HepG2 (cell line): ENCODE measurements around the gene TARS3. TPM values are rescaled to one million over a fixed set of nuclear protein-coding genes. Genes with fewer than 3 reads are reported as not detected.

Source experiments
- ATAC-seq: fragments of 200-7000 bp; cut with Tn5 transposase; 3 replicates; pipeline ENCODE4 v1.9.1; 2020; ENCODE audit warnings: mild to moderate bottlenecking, moderate library complexity
- BruUV-seq: library from RNA; stranded (reverse); fragments of 400-500 nt; replicated peaks from 2 replicates; lab custom pipeline; 2021; lab: Mats Ljungman, UMichigan
- CTCF ChIA-PET: fragments of 300-600 bp; formaldehyde crosslinking; extraction: SDS; loops from one replicate; lab custom pipeline; 2021; ENCODE audit warnings: low total read pairs, inconsistent platforms, low intra/inter-chr PET ratio; lab: Yijun Ruan, JAX
- POLR2A ChIA-PET: fragments of 350-600 bp; sonication (Branson Sonifier 250); formaldehyde crosslinking; loops from one replicate; lab custom pipeline; 2020; ENCODE audit warnings: antibody characterized with exemption, inconsistent platforms; lab: Yijun Ruan, JAX
- DNase-seq: peaks from one replicate; pipeline ENCODE4 v3.0.0-alpha.2; 2015; ENCODE audit warnings: low spot score
- FAIRE-seq: peaks from 3 replicates; lab custom pipeline; 2011; peaks lifted over from hg19 to GRCh38; lab: Jason Lieb, UNC
- H2AFZ ChIP-seq: one replicate; pipeline ENCODE4 v1.6.1; 2011; ENCODE audit warnings: low read length, inconsistent platforms
- H3K27ac ChIP-seq: fragments of 300-600 bp; 3 replicates; pipeline ENCODE4 v1.8.0; 2011; ENCODE audit warnings: mixed run types, mild to moderate bottlenecking, mixed read lengths, low read length, inconsistent platforms; ENCODE audit not compliant: insufficient read depth; ENCODE audit errors: extremely low read length
- H3K27me3 ChIP-seq, 2 experiments: fragments of 200-600 bp in 1 of 2; 2 replicates in 1 of 2; 3 replicates in 1 of 2; pipeline versions ENCODE4 v1.6.0 to v1.8.0; 2011; ENCODE audit warnings: low read length in 2 of 2, mild to moderate bottlenecking in 2 of 2, moderate library complexity in 2 of 2, inconsistent platforms in 1 of 2; ENCODE audit not compliant: insufficient read depth in 2 of 2, control insufficient read depth in 1 of 2
- H3K36me3 ChIP-seq, 2 experiments: fragments of 200-600 bp in 1 of 2; replicated peaks in 1 of 2; 2 replicates in 1 of 2; 3 replicates in 1 of 2; pipeline versions ENCODE4 v1.5.1 to v1.8.0; 2011; ENCODE audit warnings: low read length in 2 of 2, inconsistent platforms in 1 of 2; ENCODE audit not compliant: insufficient read depth in 2 of 2, control insufficient read depth in 1 of 2
- H3K4me1 ChIP-seq: 2 replicates; pipeline ENCODE4 v1.5.1; 2012; ENCODE audit warnings: low read length, inconsistent platforms; ENCODE audit not compliant: insufficient read depth
- H3K4me2 ChIP-seq: 2 replicates; pipeline ENCODE4 v1.6.0; 2011; ENCODE audit warnings: low read depth, low read length, inconsistent platforms
- H3K4me3 ChIP-seq, 3 experiments: fragments of 200-600 bp in 1 of 3; sonication (generic), shearing (Covaris generic) in 1 of 3; replicated peaks in 1 of 3; 2 replicates each; pipeline ENCODE4 v1.5.1; 2011 to 2016; ENCODE audit warnings: low read length in 3 of 3, inconsistent platforms in 2 of 3, low read depth in 2 of 3, mild to moderate bottlenecking in 2 of 3, control low read depth in 1 of 3, mixed read lengths in 1 of 3; ENCODE audit not compliant: insufficient read depth in 1 of 3
- H3K79me2 ChIP-seq: one replicate; pipeline ENCODE4 v1.6.1; 2011; ENCODE audit warnings: low read length, inconsistent platforms; ENCODE audit not compliant: insufficient read depth
- H3K9ac ChIP-seq: 2 replicates; pipeline ENCODE4 v1.6.0; 2011; ENCODE audit warnings: mild to moderate bottlenecking, low read depth, low read length, inconsistent platforms; ENCODE audit not compliant: insufficient read depth
- H3K9me3 ChIP-seq: 2 replicates; pipeline ENCODE4 v1.5.1; 2012; ENCODE audit warnings: mild to moderate bottlenecking, low read length
- H4K20me1 ChIP-seq: 2 replicates; pipeline ENCODE4 v1.6.0; 2011; ENCODE audit warnings: inconsistent platforms, mild to moderate bottlenecking, low read length, moderate library complexity; ENCODE audit not compliant: insufficient read depth
- CSRNP1 ChIP-seq: sonication (generic); formaldehyde crosslinking; IDR thresholded peaks from 2 replicates; pipeline ENCODE4 v1.8.1; 2023; ENCODE audit warnings: mild to moderate bottlenecking, missing genetic modification reagents
- HBP1 ChIP-seq: IDR thresholded peaks from 2 replicates; pipeline ENCODE4 v1.6.1; 2016; ENCODE audit warnings: low read depth, control low read depth
- KDM2A ChIP-seq: sonication (generic); formaldehyde crosslinking; IDR thresholded peaks from 2 replicates; pipeline ENCODE4 v1.4.0; 2020; ENCODE audit warnings: low read depth, missing genetic modification reagents, borderline replicate concordance
- MEIS2 ChIP-seq: sonication (generic); formaldehyde crosslinking; IDR thresholded peaks from 2 replicates; pipeline ENCODE4 v1.9.0; 2021; ENCODE audit warnings: mild to moderate bottlenecking, missing genetic modification reagents
- NAIF1 ChIP-seq: sonication (generic); formaldehyde crosslinking; IDR thresholded peaks from 2 replicates; pipeline ENCODE4 v1.5.0; 2020; ENCODE audit warnings: mild to moderate bottlenecking, missing genetic modification reagents, borderline replicate concordance
- NONO ChIP-seq, 2 experiments: fragments of 450-650 bp in 1 of 2; sonication (generic) in 1 of 2; formaldehyde crosslinking in 1 of 2; IDR thresholded peaks in 1 of 2; conservative IDR thresholded peaks in 1 of 2; 2 replicates each; pipeline versions ENCODE4 v1.6.1 to v1.8.0; 2017 to 2022; ENCODE audit warnings: mild to moderate bottlenecking in 1 of 2, missing genetic modification reagents in 1 of 2, moderate library complexity in 1 of 2
- RXRB ChIP-seq: IDR thresholded peaks from 2 replicates; pipeline ENCODE4 v1.6.1; 2016; ENCODE audit warnings: borderline replicate concordance, missing genetic modification reagents, missing compliant biosample characterization
- SMC3 ChIP-seq: IDR thresholded peaks from 2 replicates; pipeline ENCODE4 v1.6.1; 2011; ENCODE audit warnings: low read length, improper control_type of control experiment
- TIGD3 ChIP-seq: sonication (generic); formaldehyde crosslinking; IDR thresholded peaks from 2 replicates; pipeline ENCODE4 v1.5.1; 2020; ENCODE audit warnings: mild to moderate bottlenecking, missing genetic modification reagents, borderline replicate concordance
- ZNF503 ChIP-seq: sonication (generic); formaldehyde crosslinking; IDR thresholded peaks from 2 replicates; pipeline ENCODE4 v1.4.0; 2020; ENCODE audit warnings: missing genetic modification reagents
- ZNF687 ChIP-seq: sonication (generic); formaldehyde crosslinking; IDR thresholded peaks from 2 replicates; pipeline ENCODE4 v1.5.1; 2020; ENCODE audit warnings: mild to moderate bottlenecking, missing genetic modification reagents, moderate library complexity
- WGBS: methylation state at CpG from one replicate; pipeline ENCODE4 v1.1.6; 2017; ENCODE audit warnings: low lambda C conversion rate; 5-methylcytosine and 5-hydroxymethylcytosine counted together
- in situ Hi-C: cut with HindIII; loops from 2 replicates; pipeline ENCODE4 v1.10.0; 2017; ENCODE audit warnings: low pct_unique_long_range_greater_than_20kb; ENCODE audit not compliant: extremely low pct_ligation_motif_present
- intact Hi-C: fragments of 100-400 bp; cut with micrococcal nuclease; formaldehyde crosslinking; loops from one replicate; pipeline ENCODE4 v1.10.0; 2022; ENCODE audit not compliant: unreplicated experiment
- polyA plus RNA-seq, 8 experiments: library from polyadenylated mRNA; depleted of rRNA in 3 of 8; stranded (reverse) in 7 of 8; unstranded in 1 of 8; fragments of >200 nt; fragmentation: Illumina TruSeq in 4 of 8; extraction: Trizol in 4 of 8; gene quantifications; 2 replicates each; pipeline versions ENCODE4 v1.2.1 to v1.2.3, GENCODE V29; 2011 to 2016; ENCODE audit warnings: low read depth in 4 of 8, missing spikeins in 1 of 8, mixed read lengths in 1 of 8; ENCODE audit not compliant: insufficient read depth in 1 of 8
- total RNA-seq, 5 experiments: library from RNA; depleted of rRNA; stranded (reverse); fragments of >200 nt; fragmentation: Illumina TruSeq; extraction: Trizol; gene quantifications; 2 replicates each; pipeline ENCODE4 v1.2.3, GENCODE V29; 2016; ENCODE audit warnings: low read depth in 1 of 5

The TARS3 gene
- total and polyA plus RNA-seq, 2 of the 13 experiments (the other 11 are each of a cell fraction or from before 2014, with no cell fraction given) = 4.1 to 11.7 TPM

GRCh38 chr15:101652786-101653430 is 71.4 kb downstream of the TARS3 start:
- H3K9ac ChIP-seq = peak overlapping the region; percentile 81
- peaks cover 33% of the 10 kb centered on the region for H3K4me1 ChIP-seq
- no peak; the same call in 1 of the 3 replicates for ATAC-seq
- BruUV-seq = TSS peak; percentile 96
- H3K36me3 ChIP-seq = peaks cover 2 to 12% of the 10 kb centered on the region in 2 experiments
- ChIA-PET POLR2A (no interaction called here), CTCF (no interaction called here)
- peak overlapping the region; percentile 80 for H3K27ac ChIP-seq
- no peak for FAIRE-seq
- no peaks in the 10 kb centered on the region; the same call in 1 of the 2 replicates for H4K20me1 ChIP-seq
- no peak for DNase-seq
- peaks cover 41% of the 10 kb centered on the region for H3K79me2 ChIP-seq
- intact Hi-C loops = loop anchor here (2.0 to 5.0 kb wide), 3 partner anchors 72 to 361 kb away; partner anchors contain the start of gene TARS3
- no peak overlapping the region for H2AFZ ChIP-seq
- no peaks in the 10 kb centered on the region; a peak in 1 of 5 replicates for H3K27me3 ChIP-seq
- 60% methylated on average over 21 of the region's 42 CpGs for WGBS
- H3K9me3 ChIP-seq = no peaks in the 10 kb centered on the region
- peak overlapping the region; percentile 84 for H3K4me2 ChIP-seq
- peak overlapping the region; percentile 72 to 91 (median 80) for H3K4me3 ChIP-seq
- in situ Hi-C loops = loop anchor here (5.0 kb wide), 1 partner anchor 366 kb away; no protein-coding TSS in a partner anchor
- peak; percentile 64 for TF ChIP-seq ZNF687 (CRISPR knock-in tag)
- no peak for TF ChIP-seq MEIS2 (CRISPR knock-in tag)
- TF ChIP-seq CSRNP1 (CRISPR knock-in tag) = no peak
- TF ChIP-seq KDM2A = peak; percentile 8; the same call in 1 of the 2 replicates
- TF ChIP-seq SMC3 = no peak
- TF ChIP-seq TIGD3 (CRISPR knock-in tag) = no peak
- TF ChIP-seq NONO (IDR thresholded peaks at IDR 0.05) = no peak
- TF ChIP-seq NONO (CRISPR knock-in tag; conservative IDR thresholded peaks at IDR 0.05) = 0 out of 2 replicates have a peak, but pooled peaks have one; percentile 1
- TF ChIP-seq NAIF1 (CRISPR knock-in tag) = no peak
- no peak for TF ChIP-seq ZNF503
- no peak for TF ChIP-seq HBP1
- no peak for TF ChIP-seq RXRB (CRISPR knock-in tag)
